ENCODE measurements around the gene RASAL3. TPM values are rescaled to one million over a fixed set of nuclear protein-coding genes. Genes with fewer than 3 reads are reported as not detected.
A peak's percentile ranks its signal among the peaks of the same experiment; 100 is the strongest.

Gene RASAL3
- total and polyA plus RNA-seq, 2 of the 4 experiments (the other 2 are of a cell fraction) = 0.07 TPM; not detected in 1

GRCh38 chr19:15498910-15499309, 34.6 kb upstream of the RASAL3 start:
- Histone ChIP-seq H3K56ac (ENCODE audit: extremely low read depth, insufficient read depth, low read length) (no peak overlapping the region), H3K23ac (ENCODE audit: low read depth, low read length) (no peak overlapping the region), H3K4ac (ENCODE audit: low read depth, low read length) (no peak overlapping the region), H3K36me3 (ENCODE audit: control insufficient read depth, insufficient read depth, low read length) (no peaks in the 10 kb centered on the region), H4K5ac (ENCODE audit: low read depth, low read length) (no peak overlapping the region), H2BK20ac (ENCODE audit: low read depth, low read length) (no peak overlapping the region), H3K4me3 (ENCODE audit: insufficient read depth, low read depth, low read length) (no peak overlapping the region), H2BK120ac (ENCODE audit: low read depth, low read length) (no peak overlapping the region), H4K91ac (ENCODE audit: insufficient read depth, low read depth, low read length) (no peak overlapping the region), H2BK15ac (ENCODE audit: low read depth, low read length) (no peak overlapping the region), H3K27ac (ENCODE audit: insufficient read depth, low read length) (no peak overlapping the region), H4K8ac (ENCODE audit: low read depth in 2 of 2, low read length in 2 of 2) (no peak overlapping the region), H3K14ac (replicated peaks; ENCODE audit: low read depth, low read length) (no peak overlapping the region), H2AK5ac (ENCODE audit: low read depth, low read length) (no peak overlapping the region), H2AK9ac (replicated peaks; ENCODE audit: low read depth, low read length, poor library complexity) (no peak overlapping the region), H3K27me3 (ENCODE audit: control insufficient read depth, insufficient read depth, low read length) (no peaks in the 10 kb centered on the region; the same call in 1 of the 2 replicates), H2BK5ac (ENCODE audit: low read depth, low read length, poor library complexity, severe bottlenecking) (no peak overlapping the region), H3K9me1 (ENCODE audit: insufficient read depth, low read length) (no peaks in the 10 kb centered on the region), H3K4me2 (ENCODE audit: low read depth, low read length) (no peak overlapping the region), H4K20me1 (ENCODE audit: insufficient read depth, low read length) (no peaks in the 10 kb centered on the region), H3K9ac (ENCODE audit: low read depth, low read length) (no peak overlapping the region), H2AFZ (replicated peaks; ENCODE audit: low read length, poor library complexity) (peak overlapping the region; percentile 23), H3K9me3 (ENCODE audit: control insufficient read depth, insufficient read depth, low read length) (no peaks in the 10 kb centered on the region), H3K4me1 (ENCODE audit: control insufficient read depth, insufficient read depth, low read length) (no peaks in the 10 kb centered on the region), H3K79me1 (ENCODE audit: low read depth in 1 of 2, low read length in 2 of 2) (no peaks in the 10 kb centered on the region), H3K18ac (ENCODE audit: low read depth, low read length) (no peak overlapping the region)
- CTCF ChIA-PET = no interaction called here
- POLR2A ChIA-PET (ENCODE audit: unreplicated experiment) = no interaction called here
- in situ Hi-C loops (cut with MboI; ENCODE audit: low sequenced_read_pairs) (no loop called here), intact Hi-C loops (cut with micrococcal nuclease) (no loop called here), dilution Hi-C loops (cut with HindIII; ENCODE audit: low sequenced_read_pairs, unreplicated experiment) (no loop called here)
- TF ChIP-seq RCOR1 (IDR thresholded peaks at IDR 0.05; ENCODE audit: insufficient replicate concordance, low read length) (no peak), SMC3 (IDR thresholded peaks at IDR 0.05; ENCODE audit: low read depth, low read length) (no peak), POLR2A (IDR thresholded peaks at IDR 0.05; ENCODE audit: low read depth, low read length) (no peak)
- no peak for ATAC-seq (ENCODE audit: low read depth)
- no TSS peak for BruUV-seq (replicated peaks)
- 83% methylated on average over 1 of the region's 6 CpGs; no CpG with 5 or more reads in 1 of the 2 experiments for WGBS, 2 experiments (ENCODE audit: extremely low coverage in 2 of 2, insufficient read length in 1 of 2)
- no peak for DNase-seq
